Parathyroid adenoma (tissue), 2 donors: ENCODE results near the gene SIGLEC1.
A peak's percentile ranks its signal among the peaks of the same experiment; 100 is the strongest.

Experiments used
- H2AFZ ChIP-seq: fragments of 300-600 bp; sonication (generic); one replicate; pipeline ENCODE4 v1.7.0; 2017; ENCODE audit warnings: antibody characterized with exemption, mild to moderate bottlenecking
- H3K27ac ChIP-seq: fragments of 300-600 bp; sonication (generic); one replicate; pipeline ENCODE4 v1.7.0; 2017
- H3K27me3 ChIP-seq: fragments of 300-600 bp; sonication (generic); one replicate; pipeline ENCODE4 v1.7.0; 2017; ENCODE audit warnings: low read length; ENCODE audit not compliant: control insufficient read depth, insufficient read depth
- H3K36me3 ChIP-seq: fragments of 300-600 bp; sonication (generic); one replicate; pipeline ENCODE4 v1.7.0; 2017; ENCODE audit warnings: low read length; ENCODE audit not compliant: control insufficient read depth, insufficient read depth
- H3K4me1 ChIP-seq: fragments of 300-600 bp; sonication (generic); one replicate; pipeline ENCODE4 v1.7.0; 2017; ENCODE audit warnings: control low read depth
- H3K4me2 ChIP-seq: fragments of 300-600 bp; sonication (generic); one replicate; pipeline ENCODE4 v1.7.0; 2017; ENCODE audit warnings: low read length
- H3K4me3 ChIP-seq: fragments of 300-600 bp; sonication (generic); one replicate; pipeline ENCODE4 v1.7.0; 2017; ENCODE audit warnings: low read depth, low read length
- H3K79me2 ChIP-seq: fragments of 300-600 bp; sonication (generic); one replicate; pipeline ENCODE4 v1.7.0; 2017; ENCODE audit warnings: control low read depth
- H3K9ac ChIP-seq: fragments of 300-600 bp; sonication (generic); one replicate; pipeline ENCODE4 v1.7.0; 2017; ENCODE audit warnings: mild to moderate bottlenecking
- H3K9me3 ChIP-seq: fragments of 300-600 bp; sonication (generic); one replicate; pipeline ENCODE4 v1.7.0; 2017; ENCODE audit warnings: low read length; ENCODE audit not compliant: control insufficient read depth
- CTCF ChIP-seq: fragments of 300-600 bp; sonication (generic); IDR thresholded peaks from one replicate; pipeline ENCODE4 v1.7.0; 2017; ENCODE audit warnings: antibody characterized with exemption, mild to moderate bottlenecking
- donor health status: primary hyperparathyroidism.

Gene SIGLEC1

GRCh38 chr20:3710703-3711483, 1.5 kb downstream of the SIGLEC1 start:
- no peaks in the 10 kb centered on the region for H3K4me1 ChIP-seq
- H3K9me3 ChIP-seq: no peaks in the 10 kb centered on the region
- H3K79me2 ChIP-seq: no peaks in the 10 kb centered on the region
- no peak overlapping the region for H3K27ac ChIP-seq
- H3K9ac ChIP-seq: no peak overlapping the region
- TF ChIP-seq CTCF: peak; percentile 95
- no peak overlapping the region for H3K4me2 ChIP-seq
- H3K4me3 ChIP-seq: no peak overlapping the region
- no peaks in the 10 kb centered on the region for H3K36me3 ChIP-seq
- no peaks in the 10 kb centered on the region for H3K27me3 ChIP-seq
- H2AFZ ChIP-seq: no peak overlapping the region

- TF ChIP-seq CTCF: no peak
- H3K27ac ChIP-seq: no peak overlapping the region
- H3K9ac ChIP-seq: no peak overlapping the region
- no peak overlapping the region for H3K4me2 ChIP-seq
- H3K9me3 ChIP-seq: no peaks in the 10 kb centered on the region
- H3K4me3 ChIP-seq: no peak overlapping the region
- H2AFZ ChIP-seq: no peak overlapping the region
- no peaks in the 10 kb centered on the region for H3K4me1 ChIP-seq
- no peaks in the 10 kb centered on the region for H3K27me3 ChIP-seq
- H3K79me2 ChIP-seq: no peaks in the 10 kb centered on the region
- H3K36me3 ChIP-seq: no peaks in the 10 kb centered on the region
Observed at GRCh38 chr20:3710011-3710466, 2.4 kb downstream of the SIGLEC1 start.

DNA sequence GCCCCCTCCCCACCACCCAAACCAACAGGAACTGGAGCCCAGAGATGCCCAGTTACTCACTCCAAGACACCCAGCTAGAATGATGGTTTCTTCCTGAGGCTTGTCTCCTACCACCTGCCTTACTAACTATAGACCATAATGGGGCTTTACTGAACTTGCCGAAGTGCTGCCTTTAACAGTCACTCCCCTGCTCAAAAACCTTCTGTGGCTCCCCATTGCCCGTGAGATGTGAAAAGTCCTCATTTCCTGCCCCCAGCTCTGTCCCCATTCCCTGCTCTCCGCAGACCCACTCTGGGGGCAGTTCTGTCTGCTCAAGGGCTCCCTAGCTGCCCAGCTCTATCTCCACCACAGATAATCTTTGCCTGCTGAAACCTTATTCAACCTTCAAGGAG, 4.9 kb downstream of the SIGLEC1 start:
- Histone ChIP-seq H3K36me3 (no peaks in the 10 kb centered on the region), H3K9ac (no peak overlapping the region), H3K9me3 (no peaks in the 10 kb centered on the region), H3K4me2 (no peak overlapping the region), H3K4me3 (no peak overlapping the region), H2AFZ (no peak overlapping the region), H3K4me1 (no peaks in the 10 kb centered on the region), H3K79me2 (no peaks in the 10 kb centered on the region), H3K27me3 (no peaks in the 10 kb centered on the region), H3K27ac (no peak overlapping the region)
- no peak for TF ChIP-seq CTCF

GRCh38 chr20:3706774-3707507, 5.5 kb downstream of the SIGLEC1 start:
- Histone ChIP-seq H3K27me3 (no peaks in the 10 kb centered on the region), H2AFZ (no peak overlapping the region), H3K79me2 (no peaks in the 10 kb centered on the region), H3K9me3 (no peaks in the 10 kb centered on the region), H3K36me3 (no peaks in the 10 kb centered on the region), H3K4me2 (no peak overlapping the region), H3K4me3 (no peak overlapping the region), H3K4me1 (no peaks in the 10 kb centered on the region), H3K9ac (no peak overlapping the region), H3K27ac (no peak overlapping the region)
- TF ChIP-seq CTCF: no peak
